ENCODE measurements around the gene MAPK8.
A peak's percentile ranks its signal among the peaks of the same experiment; 100 is the strongest.

MAPK8 gene

GRCh38 chr10:48291190-48291589 lies 15.3 kb upstream of the MAPK8 start:
- H3K27ac ChIP-seq (ENCODE audit: low read depth, low read length), result no peak overlapping the region
- no peaks in the 10 kb centered on the region for H3K36me3 ChIP-seq (ENCODE audit: control insufficient read depth in 1 of 2, insufficient read depth in 2 of 2, low read length in 2 of 2)
- H3K4me3 ChIP-seq (ENCODE audit: low read depth in 1 of 2, low read length in 2 of 2), result no peak overlapping the region
- no peaks in the 10 kb centered on the region for H3K9me3 ChIP-seq (ENCODE audit: control insufficient read depth in 1 of 2, low read length in 2 of 2)
- peaks cover 11 to 17% of the 10 kb centered on the region in 2 donors for H3K4me1 ChIP-seq (ENCODE audit: control insufficient read depth in 1 of 2, insufficient read depth in 2 of 2, low read length in 2 of 2)
- peaks cover 0 to under 1% of the 10 kb centered on the region in 2 donors for H3K27me3 ChIP-seq (ENCODE audit: control insufficient read depth in 1 of 2, insufficient read depth in 2 of 2, low read length in 2 of 2)
- H3K9ac ChIP-seq (ENCODE audit: low read depth in 1 of 2, low read length in 2 of 2), result no peak overlapping the region

- Histone ChIP-seq H3K4me1 (ENCODE audit: control insufficient read depth in 1 of 2, insufficient read depth in 2 of 2, low read length in 2 of 2) (peaks cover 11 to 17% of the 10 kb centered on the region in 2 donors), H3K27ac (ENCODE audit: low read depth, low read length) (no peak overlapping the region), H3K9ac (ENCODE audit: low read depth in 1 of 2, low read length in 2 of 2) (no peak overlapping the region), H3K4me3 (ENCODE audit: low read depth in 1 of 2, low read length in 2 of 2) (no peak overlapping the region), H3K9me3 (ENCODE audit: control insufficient read depth in 1 of 2, low read length in 2 of 2) (no peaks in the 10 kb centered on the region), H3K27me3 (ENCODE audit: control insufficient read depth in 1 of 2, insufficient read depth in 2 of 2, low read length in 2 of 2) (no peaks in the 10 kb centered on the region), H3K36me3 (ENCODE audit: control insufficient read depth in 1 of 2, insufficient read depth in 2 of 2, low read length in 2 of 2) (no peaks in the 10 kb centered on the region)
Measured at GRCh38 chr10:48292616-48293015, 13.9 kb upstream of the MAPK8 start.

- Histone ChIP-seq H3K27me3 (ENCODE audit: control insufficient read depth in 1 of 2, insufficient read depth in 2 of 2, low read length in 2 of 2) (no peaks in the 10 kb centered on the region), H3K36me3 (ENCODE audit: control insufficient read depth in 1 of 2, insufficient read depth in 2 of 2, low read length in 2 of 2) (no peaks in the 10 kb centered on the region), H3K9ac (ENCODE audit: low read depth in 1 of 2, low read length in 2 of 2) (no peak overlapping the region), H3K4me3 (ENCODE audit: low read depth in 1 of 2, low read length in 2 of 2) (no peak overlapping the region), H3K4me1 (ENCODE audit: control insufficient read depth in 1 of 2, insufficient read depth in 2 of 2, low read length in 2 of 2) (peaks cover 11 to 16% of the 10 kb centered on the region in 2 donors), H3K9me3 (ENCODE audit: control insufficient read depth in 1 of 2, low read length in 2 of 2) (no peaks in the 10 kb centered on the region), H3K27ac (ENCODE audit: low read depth, low read length) (no peak overlapping the region)
Measured at GRCh38 chr10:48294431-48294830, 12.0 kb upstream of the MAPK8 start.

- Histone ChIP-seq H3K4me3 (ENCODE audit: low read depth in 1 of 2, low read length in 2 of 2) (no peak overlapping the region), H3K27me3 (ENCODE audit: control insufficient read depth in 1 of 2, insufficient read depth in 2 of 2, low read length in 2 of 2) (peaks cover 0 to 4% of the 10 kb centered on the region in 2 donors), H3K36me3 (ENCODE audit: control insufficient read depth in 1 of 2, insufficient read depth in 2 of 2, low read length in 2 of 2) (no peaks in the 10 kb centered on the region), H3K9ac (ENCODE audit: low read depth in 1 of 2, low read length in 2 of 2) (no peak overlapping the region), H3K27ac (ENCODE audit: low read depth, low read length) (no peak overlapping the region), H3K4me1 (ENCODE audit: control insufficient read depth in 1 of 2, insufficient read depth in 2 of 2, low read length in 2 of 2) (no peaks in the 10 kb centered on the region), H3K9me3 (ENCODE audit: control insufficient read depth in 1 of 2, low read length in 2 of 2) (no peaks in the 10 kb centered on the region)
Measured at GRCh38 chr10:48296576-48297098, 9.8 kb upstream of the MAPK8 start.

GRCh38 chr10:48299066-48299465 lies 7.4 kb upstream of the MAPK8 start:
- peaks cover 0 to 4% of the 10 kb centered on the region in 2 donors for H3K27me3 ChIP-seq (ENCODE audit: control insufficient read depth in 1 of 2, insufficient read depth in 2 of 2, low read length in 2 of 2)
- H3K4me1 ChIP-seq (ENCODE audit: control insufficient read depth in 1 of 2, insufficient read depth in 2 of 2, low read length in 2 of 2), result no peaks in the 10 kb centered on the region
- no peaks in the 10 kb centered on the region for H3K36me3 ChIP-seq (ENCODE audit: control insufficient read depth in 1 of 2, insufficient read depth in 2 of 2, low read length in 2 of 2)
- no peak overlapping the region for H3K9ac ChIP-seq (ENCODE audit: low read depth in 1 of 2, low read length in 2 of 2)
- H3K9me3 ChIP-seq (ENCODE audit: control insufficient read depth in 1 of 2, low read length in 2 of 2), result no peaks in the 10 kb centered on the region
- H3K4me3 ChIP-seq (ENCODE audit: low read depth in 1 of 2, low read length in 2 of 2), result no peak overlapping the region
- H3K27ac ChIP-seq (ENCODE audit: low read depth, low read length), result no peak overlapping the region

GRCh38 chr10:48299692-48300091 lies 6.8 kb upstream of the MAPK8 start:
- H3K36me3 ChIP-seq (ENCODE audit: control insufficient read depth in 1 of 2, insufficient read depth in 2 of 2, low read length in 2 of 2), result no peaks in the 10 kb centered on the region
- H3K4me3 ChIP-seq (ENCODE audit: low read depth in 1 of 2, low read length in 2 of 2), result no peak overlapping the region
- peaks cover 0 to 4% of the 10 kb centered on the region in 2 donors for H3K27me3 ChIP-seq (ENCODE audit: control insufficient read depth in 1 of 2, insufficient read depth in 2 of 2, low read length in 2 of 2)
- H3K9me3 ChIP-seq (ENCODE audit: control insufficient read depth in 1 of 2, low read length in 2 of 2), result no peaks in the 10 kb centered on the region
- no peaks in the 10 kb centered on the region for H3K4me1 ChIP-seq (ENCODE audit: control insufficient read depth in 1 of 2, insufficient read depth in 2 of 2, low read length in 2 of 2)
- no peak overlapping the region for H3K27ac ChIP-seq (ENCODE audit: low read depth, low read length)
- H3K9ac ChIP-seq (ENCODE audit: low read depth in 1 of 2, low read length in 2 of 2), result no peak overlapping the region

- Histone ChIP-seq H3K4me3 (ENCODE audit: low read depth in 1 of 2, low read length in 2 of 2) (no peak overlapping the region), H3K9ac (ENCODE audit: low read depth in 1 of 2, low read length in 2 of 2) (no peak overlapping the region), H3K27me3 (ENCODE audit: control insufficient read depth in 1 of 2, insufficient read depth in 2 of 2, low read length in 2 of 2) (peaks cover 0 to 4% of the 10 kb centered on the region in 2 donors), H3K36me3 (ENCODE audit: control insufficient read depth in 1 of 2, insufficient read depth in 2 of 2, low read length in 2 of 2) (no peaks in the 10 kb centered on the region), H3K27ac (ENCODE audit: low read depth, low read length) (no peak overlapping the region), H3K4me1 (ENCODE audit: control insufficient read depth in 1 of 2, insufficient read depth in 2 of 2, low read length in 2 of 2) (peaks cover under 1 to 4% of the 10 kb centered on the region in 2 donors), H3K9me3 (ENCODE audit: control insufficient read depth in 1 of 2, low read length in 2 of 2) (no peaks in the 10 kb centered on the region)
Measured at GRCh38 chr10:48300556-48300955, 5.9 kb upstream of the MAPK8 start.

GRCh38 chr10:48302515-48303476 lies 3.7 kb upstream of the MAPK8 start:
- H3K27ac ChIP-seq (ENCODE audit: low read depth, low read length), result no peak overlapping the region

GRCh38 chr10:48305905-48306264 lies 592 bp upstream of the MAPK8 start:
- no peaks in the 10 kb centered on the region for H3K36me3 ChIP-seq (ENCODE audit: control insufficient read depth in 1 of 2, insufficient read depth in 2 of 2, low read length in 2 of 2)
- H3K27me3 ChIP-seq (ENCODE audit: control insufficient read depth in 1 of 2, insufficient read depth in 2 of 2, low read length in 2 of 2), result no peaks in the 10 kb centered on the region
- H3K4me1 ChIP-seq (ENCODE audit: control insufficient read depth in 1 of 2, insufficient read depth in 2 of 2, low read length in 2 of 2), result peaks cover 25 to 36% of the 10 kb centered on the region in 2 donors
- H3K9ac ChIP-seq (ENCODE audit: low read depth in 1 of 2, low read length in 2 of 2), result peak overlapping the region; percentile 16 to 51
- peak overlapping the region; percentile 55 for H3K27ac ChIP-seq (ENCODE audit: low read depth, low read length)
- peak overlapping the region; percentile 60 to 66 for H3K4me3 ChIP-seq (ENCODE audit: low read depth in 1 of 2, low read length in 2 of 2)
- no peaks in the 10 kb centered on the region for H3K9me3 ChIP-seq (ENCODE audit: control insufficient read depth in 1 of 2, low read length in 2 of 2)

More at GRCh38 chr10:48302515-48303476, 3.7 kb upstream of the MAPK8 start:
- H3K27me3 ChIP-seq (ENCODE audit: control insufficient read depth in 1 of 2, insufficient read depth in 2 of 2, low read length in 2 of 2), result peaks cover 0 to 4% of the 10 kb centered on the region in 2 donors
- H3K9me3 ChIP-seq (ENCODE audit: control insufficient read depth in 1 of 2, low read length in 2 of 2), result no peaks in the 10 kb centered on the region
- no peak overlapping the region for H3K9ac ChIP-seq (ENCODE audit: low read depth in 1 of 2, low read length in 2 of 2)
- H3K4me1 ChIP-seq (ENCODE audit: control insufficient read depth in 1 of 2, insufficient read depth in 2 of 2, low read length in 2 of 2), result peaks cover 13 to 14% of the 10 kb centered on the region in 2 donors
- H3K4me3 ChIP-seq (ENCODE audit: low read depth in 1 of 2, low read length in 2 of 2), result no peak overlapping the region
- no peaks in the 10 kb centered on the region for H3K36me3 ChIP-seq (ENCODE audit: control insufficient read depth in 1 of 2, insufficient read depth in 2 of 2, low read length in 2 of 2)

All from duodenal mucosa (tissue), 2 donors.